ENCODE measurements around the gene CDK7. TPM values are rescaled to one million over a fixed set of nuclear protein-coding genes. Genes with fewer than 3 reads are reported as not detected.

The CDK7 gene
- total RNA-seq, 1 experiment from 2014 or later: 31.2 TPM

GRCh38 chr5:69276422-69277174, 41.9 kb downstream of the CDK7 start:
- in situ Hi-C loops (cut with HindIII; ENCODE audit: low pct_unique_long_range_greater_than_20kb, low sequenced_read_pairs): no loop called here
- no peak for DNase-seq (ENCODE audit: low read depth)

- DNase-seq (ENCODE audit: low read depth): no peak
- in situ Hi-C loops (cut with HindIII; ENCODE audit: low pct_unique_long_range_greater_than_20kb, low sequenced_read_pairs): no loop called here
Observed at GRCh38 chr5:69279517-69279916, 44.8 kb downstream of the CDK7 start.

GRCh38 chr5:69281114-69281513, 46.4 kb downstream of the CDK7 start:
- in situ Hi-C loops (cut with HindIII; ENCODE audit: low pct_unique_long_range_greater_than_20kb, low sequenced_read_pairs): no loop called here
- DNase-seq (ENCODE audit: low read depth): no peak

GRCh38 chr5:69284203-69284602, 49.5 kb downstream of the CDK7 start:
- in situ Hi-C loops (cut with HindIII; ENCODE audit: low pct_unique_long_range_greater_than_20kb, low sequenced_read_pairs): no loop called here
- DNase-seq (ENCODE audit: low read depth): no peak

- no peak for DNase-seq (ENCODE audit: low read depth)
Observed at GRCh38 chr5:69285448-69286116, 50.9 kb downstream of the CDK7 start.

GRCh38 chr5:69288069-69288468, 53.4 kb downstream of the CDK7 start:
- in situ Hi-C loops (cut with HindIII; ENCODE audit: low pct_unique_long_range_greater_than_20kb, low sequenced_read_pairs): no loop called here
- no peak for DNase-seq (ENCODE audit: low read depth)

More at GRCh38 chr5:69285448-69286116, 50.9 kb downstream of the CDK7 start:
- in situ Hi-C loops (cut with HindIII; ENCODE audit: low pct_unique_long_range_greater_than_20kb, low sequenced_read_pairs): no loop called here

GRCh38 chr5:69288688-69289087, 54.0 kb downstream of the CDK7 start:
- in situ Hi-C loops (cut with HindIII; ENCODE audit: low pct_unique_long_range_greater_than_20kb, low sequenced_read_pairs): no loop called here
- no peak for DNase-seq (ENCODE audit: low read depth)

GRCh38 chr5:69292306-69292705, 57.6 kb downstream of the CDK7 start:
- in situ Hi-C loops (cut with HindIII; ENCODE audit: low pct_unique_long_range_greater_than_20kb, low sequenced_read_pairs): no loop called here

GRCh38 chr5:69293882-69294281, 59.2 kb downstream of the CDK7 start:
- in situ Hi-C loops (cut with HindIII; ENCODE audit: low pct_unique_long_range_greater_than_20kb, low sequenced_read_pairs): no loop called here

More at GRCh38 chr5:69292306-69292705, 57.6 kb downstream of the CDK7 start:
- no peak for DNase-seq (ENCODE audit: low read depth)

GRCh38 chr5:69295088-69295754, 60.5 kb downstream of the CDK7 start:
- DNase-seq (ENCODE audit: low read depth): no peak
- in situ Hi-C loops (cut with HindIII; ENCODE audit: low pct_unique_long_range_greater_than_20kb, low sequenced_read_pairs): no loop called here

More at GRCh38 chr5:69293882-69294281, 59.2 kb downstream of the CDK7 start:
- DNase-seq (ENCODE audit: low read depth): no peak

- DNase-seq (ENCODE audit: low read depth): no peak
- in situ Hi-C loops (cut with HindIII; ENCODE audit: low pct_unique_long_range_greater_than_20kb, low sequenced_read_pairs): no loop called here
Observed at GRCh38 chr5:69299625-69300024, 64.9 kb downstream of the CDK7 start.

- peak; percentile 14 for DNase-seq (ENCODE audit: low read depth)
- in situ Hi-C loops (cut with HindIII; ENCODE audit: low pct_unique_long_range_greater_than_20kb, low sequenced_read_pairs): no loop called here
Observed at GRCh38 chr5:69300537-69301203, 66.0 kb downstream of the CDK7 start.

- in situ Hi-C loops (cut with HindIII; ENCODE audit: low pct_unique_long_range_greater_than_20kb, low sequenced_read_pairs): no loop called here
- DNase-seq (ENCODE audit: low read depth): no peak
Observed at GRCh38 chr5:69305512-69305911, 70.8 kb downstream of the CDK7 start.

GRCh38 chr5:69308046-69308553, 73.4 kb downstream of the CDK7 start:
- in situ Hi-C loops (cut with HindIII; ENCODE audit: low pct_unique_long_range_greater_than_20kb, low sequenced_read_pairs): no loop called here
- no peak for DNase-seq (ENCODE audit: low read depth)

- in situ Hi-C loops (cut with HindIII; ENCODE audit: low pct_unique_long_range_greater_than_20kb, low sequenced_read_pairs): no loop called here
- no peak for DNase-seq (ENCODE audit: low read depth)
Observed at GRCh38 chr5:69309380-69309779, 74.7 kb downstream of the CDK7 start.

GRCh38 chr5:69312459-69313160, 77.9 kb downstream of the CDK7 start:
- in situ Hi-C loops (cut with HindIII; ENCODE audit: low pct_unique_long_range_greater_than_20kb, low sequenced_read_pairs): no loop called here
- no peak for DNase-seq (ENCODE audit: low read depth)

GRCh38 chr5:69313428-69313827, 78.7 kb downstream of the CDK7 start:
- DNase-seq (ENCODE audit: low read depth): no peak
- in situ Hi-C loops (cut with HindIII; ENCODE audit: low pct_unique_long_range_greater_than_20kb, low sequenced_read_pairs): no loop called here

- in situ Hi-C loops (cut with HindIII; ENCODE audit: low pct_unique_long_range_greater_than_20kb, low sequenced_read_pairs): no loop called here
- no peak for DNase-seq (ENCODE audit: low read depth)
Observed at GRCh38 chr5:69315972-69316371, 81.3 kb downstream of the CDK7 start.

All from Caki2 (cell line).